K562 (cell line): ENCODE measurements around the gene JUND. TPM values are rescaled to one million over a fixed set of nuclear protein-coding genes. Genes with fewer than 3 reads are reported as not detected.

ENCODE experiments used
- BRF1 ChIP-seq: IDR thresholded peaks from 3 replicates; pipeline ENCODE4 v1.6.1; 2011; ENCODE audit warnings: borderline replicate concordance, mild to moderate bottlenecking; ENCODE audit not compliant: insufficient read length; ENCODE audit errors: extremely low read depth
- DLX4 ChIP-seq: fragments of 250-450 bp; sonication (Bioruptor Pico); IDR thresholded peaks from 2 replicates; pipeline ENCODE4 v1.6.1; 2021; ENCODE audit warnings: mild to moderate bottlenecking
- ELK3 ChIP-seq: fragments of 450-650 bp; formaldehyde crosslinking; IDR thresholded peaks from 2 replicates; pipeline ENCODE4 v1.4.0; 2020; ENCODE audit warnings: mild to moderate bottlenecking
- MCM5 ChIP-seq: fragments of 450-650 bp; IDR thresholded peaks from 2 replicates; pipeline ENCODE4 v1.6.1; 2016; ENCODE audit warnings: low read depth
- NCOR1 ChIP-seq: fragments of 450-650 bp; IDR thresholded peaks from 2 replicates; pipeline ENCODE4 v1.6.1; 2016; ENCODE audit warnings: mild to moderate bottlenecking, moderate library complexity
- SREBF2 ChIP-seq: sonication (generic); formaldehyde crosslinking; IDR thresholded peaks from 2 replicates; pipeline ENCODE4 v1.4.0; 2020; ENCODE audit warnings: mild to moderate bottlenecking, missing genetic modification reagents
- ZBTB40 ChIP-seq, 2 experiments: fragments of 450-650 bp in 1 of 2; sonication (generic) in 1 of 2; formaldehyde crosslinking in 1 of 2; IDR thresholded peaks; 2 replicates each; pipeline versions ENCODE4 v1.7.1 to v1.9.0; 2016 to 2022; ENCODE audit warnings: inconsistent platforms in 1 of 2, mild to moderate bottlenecking in 1 of 2, missing genetic modification reagents in 1 of 2
- ZNF174 ChIP-seq: fragments of 250-450 bp; sonication (Bioruptor Pico); IDR thresholded peaks from 2 replicates; pipeline ENCODE4 v1.4.0; 2020; ENCODE audit warnings: mild to moderate bottlenecking
- ZNF407 ChIP-seq: fragments of 450-650 bp; IDR thresholded peaks from 2 replicates; pipeline ENCODE4 v1.6.1; 2016; ENCODE audit warnings: low read depth
- polyA plus RNA-seq, 8 experiments: library from polyadenylated mRNA; depleted of rRNA in 4 of 8; stranded (reverse) in 5 of 8; unstranded in 3 of 8; fragments of >200 nt; fragmentation: Nextera tagmentation in 2 of 8; fragmentation: Illumina TruSeq in 1 of 8; extraction: Ambion mirVana in 2 of 8; extraction: Trizol in 1 of 8; gene quantifications; 2 replicates each; pipeline versions ENCODE4 v1.2.1 to v1.2.3, GENCODE V29; 2011 to 2014; ENCODE audit warnings: inconsistent platforms in 1 of 8, missing spikeins in 1 of 8
- total RNA-seq, 7 experiments: library from RNA; depleted of rRNA in 6 of 7; stranded (reverse); fragments of >200 nt in 6 of 7; fragmentation: Illumina TruSeq in 2 of 7; extraction: Trizol in 2 of 7; gene quantifications; 2 replicates each; pipeline versions ENCODE4 v1.2.1 to v1.2.3, GENCODE V29; 2011 to 2021; ENCODE audit warnings: low replicate concordance in 1 of 7

JUND gene
- total and polyA plus RNA-seq, 9 of the 15 experiments (the other 6 are each of a cell fraction or from before 2014, with no cell fraction given) = 6.4 to 286 (median 42.3) TPM

GRCh38 chr19:18322318-18322758 lies 40.9 kb upstream of the JUND start (continued):
- TF ChIP-seq MCM5 (no peak), ZNF174 (CRISPR knock-in tag) (no peak), NCOR1 (peak; percentile 21; the same call in 1 of the 2 replicates), ELK3 (no peak), BRF1 (no peak), ZBTB40 (IDR thresholded peaks at IDR 0.05) (no peak), ZBTB40 (CRISPR knock-in tag; IDR thresholded peaks at IDR 0.05) (no peak), SREBF2 (CRISPR knock-in tag) (no peak), DLX4 (CRISPR knock-in tag) (no peak), ZNF407 (no peak)
